Stimulated activated naive CD8-positive, alpha-beta T cell treated with anti-CD3 and anti-CD28 coated beads, Interleukin-15, Interleukin-2, amounts not matched to agents 100 ng/mL and 50 ng/mL, for 24 hours (primary cell): ENCODE results near the gene GJC3.
"Not testable (repeated sequence)": the region's sequence is repeated elsewhere in the genome, so short reads cannot be mapped to it uniquely, and the experiment has no call there.

ENCODE experiments used
- H3K27ac Mint-ChIP-seq: one replicate; pipeline ENCODE4 v1.8.0; 2021; ENCODE audit warnings: mild to moderate bottlenecking, mixed read lengths
- H3K27me3 Mint-ChIP-seq: one replicate; pipeline ENCODE4 v1.8.0; 2021; ENCODE audit warnings: mixed read lengths
- H3K36me3 Mint-ChIP-seq: one replicate; pipeline ENCODE4 v1.8.0; 2021; ENCODE audit warnings: low read depth, mixed read lengths
- H3K4me1 Mint-ChIP-seq: one replicate; pipeline ENCODE4 v1.8.0; 2021; ENCODE audit warnings: low read depth, mixed read lengths
- H3K4me3 Mint-ChIP-seq: one replicate; pipeline ENCODE4 v1.8.0; 2021; ENCODE audit warnings: mild to moderate bottlenecking, mixed read lengths
- H3K9me3 Mint-ChIP-seq: one replicate; pipeline ENCODE4 v1.8.0; 2021; ENCODE audit warnings: mixed read lengths

Gene GJC3

DNA sequence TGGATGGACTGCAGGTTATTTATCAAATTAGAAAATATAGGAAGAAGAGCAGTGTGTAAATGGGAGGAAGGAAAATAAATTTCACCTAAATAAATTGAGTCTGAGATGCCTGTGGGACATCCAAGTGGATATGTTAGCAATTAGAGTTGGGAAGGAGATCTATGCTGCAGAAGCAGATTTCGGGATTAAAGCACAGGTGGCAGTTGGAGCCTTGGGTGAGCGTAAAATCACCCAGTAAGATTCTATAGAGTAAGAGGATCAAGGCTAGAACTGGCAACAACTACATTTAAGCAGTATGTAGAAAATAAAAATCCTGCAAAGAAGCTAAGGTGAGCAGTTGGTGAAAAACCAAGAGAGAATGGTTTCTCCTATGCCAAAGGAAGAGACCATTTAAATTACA, 18.4 kb downstream of the GJC3 start:
- Mint-ChIP-seq H3K27ac (peak overlapping the region; percentile 18), H3K4me3 (no peak overlapping the region), H3K27me3 (no peaks in the 10 kb centered on the region), H3K36me3 (peaks cover 70% of the 10 kb centered on the region), H3K9me3 (no peaks in the 10 kb centered on the region), H3K4me1 (peaks cover 35% of the 10 kb centered on the region)

DNA sequence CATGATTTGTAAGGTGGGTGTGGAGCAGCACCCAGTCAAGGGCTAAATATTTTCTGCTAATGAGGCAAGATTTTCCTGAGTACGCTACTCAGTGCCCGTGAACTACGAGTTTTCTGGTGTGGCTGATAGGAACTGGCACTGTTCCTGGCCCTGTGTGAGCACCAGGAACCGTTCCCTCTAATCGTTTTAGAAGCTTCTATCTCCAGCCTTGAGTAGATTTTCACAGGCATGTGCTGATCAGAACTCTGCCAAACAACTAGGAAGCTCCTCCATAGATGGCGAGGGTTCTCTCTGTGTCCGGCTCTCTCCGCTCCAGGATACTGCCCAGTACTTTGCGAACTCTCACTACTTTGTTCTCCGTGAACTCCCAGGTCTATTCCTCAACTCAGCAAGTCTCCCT, 27.8 kb downstream of the GJC3 start:
- Mint-ChIP-seq H3K4me1 (peaks cover 7% of the 10 kb centered on the region), H3K27ac (no peak overlapping the region), H3K36me3 (peaks cover 82% of the 10 kb centered on the region), H3K4me3 (no peak overlapping the region), H3K27me3 (no peaks in the 10 kb centered on the region), H3K9me3 (no peaks in the 10 kb centered on the region)

- Mint-ChIP-seq H3K4me1 (peaks cover 7% of the 10 kb centered on the region), H3K9me3 (no peaks in the 10 kb centered on the region), H3K36me3 (peaks cover 67% of the 10 kb centered on the region), H3K4me3 (no peak overlapping the region), H3K27ac (no peak overlapping the region), H3K27me3 (no peaks in the 10 kb centered on the region)
These were observed 29.4 kb downstream of the GJC3 start for GRCh38 chr7:99899830-99900519.

DNA sequence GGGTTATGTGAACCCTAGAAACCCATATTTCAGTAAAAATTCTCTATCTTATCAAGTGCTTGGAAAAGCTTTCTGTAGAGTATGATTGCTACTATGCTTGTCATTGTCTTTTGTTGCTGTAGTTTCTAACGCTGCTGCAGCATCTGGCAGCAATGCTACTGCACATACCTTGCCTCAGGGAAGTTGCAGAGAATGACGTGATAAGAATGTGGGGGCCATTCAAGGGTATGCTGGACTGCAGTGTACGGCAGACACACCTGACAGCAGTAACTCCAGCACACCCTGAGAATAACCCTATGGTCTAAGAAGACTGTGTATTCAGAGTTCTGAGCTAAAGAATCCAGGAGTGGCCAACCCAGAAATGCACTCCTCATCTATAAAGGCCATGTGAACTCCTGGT, 30.6 kb downstream of the GJC3 start:
- no peak overlapping the region for H3K4me3 Mint-ChIP-seq
- peaks cover 58% of the 10 kb centered on the region for H3K36me3 Mint-ChIP-seq
- no peak overlapping the region for H3K27ac Mint-ChIP-seq
- H3K4me1 Mint-ChIP-seq = peaks cover 7% of the 10 kb centered on the region
- no peaks in the 10 kb centered on the region for H3K9me3 Mint-ChIP-seq
- H3K27me3 Mint-ChIP-seq = no peaks in the 10 kb centered on the region

DNA sequence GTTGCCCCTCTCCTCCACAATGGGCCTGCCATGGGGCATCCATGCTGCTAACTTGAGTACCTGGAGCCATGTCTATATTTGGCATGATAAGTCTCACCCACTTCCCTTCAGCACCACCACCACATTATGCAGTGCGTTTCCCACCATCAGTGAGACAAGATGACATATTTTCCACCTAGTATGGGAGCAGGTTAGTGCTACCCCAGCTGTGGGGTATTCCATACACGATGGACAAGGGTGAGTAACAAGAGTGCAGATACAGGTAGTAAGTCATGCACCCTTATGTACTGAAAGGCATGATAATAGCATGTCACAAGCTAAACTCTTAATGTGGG, 31.4 kb downstream of the GJC3 start:
- no peaks in the 10 kb centered on the region for H3K27me3 Mint-ChIP-seq
- H3K4me1 Mint-ChIP-seq = peaks cover 7% of the 10 kb centered on the region
- peaks cover 49% of the 10 kb centered on the region for H3K36me3 Mint-ChIP-seq
- H3K4me3 Mint-ChIP-seq = no peak overlapping the region
- no peak overlapping the region for H3K27ac Mint-ChIP-seq
- no peaks in the 10 kb centered on the region for H3K9me3 Mint-ChIP-seq

- Mint-ChIP-seq H3K27me3 (no peaks in the 10 kb centered on the region), H3K4me3 (no peak overlapping the region), H3K27ac (no peak overlapping the region), H3K9me3 (no peaks in the 10 kb centered on the region), H3K4me1 (peaks cover 7% of the 10 kb centered on the region), H3K36me3 (peaks cover 45% of the 10 kb centered on the region)
These were observed 31.9 kb downstream of the GJC3 start for GRCh38 chr7:99897322-99898022.

- H3K4me1 Mint-ChIP-seq = peaks cover 11% of the 10 kb centered on the region
- peaks cover 7% of the 10 kb centered on the region for H3K9me3 Mint-ChIP-seq
- H3K4me3 Mint-ChIP-seq = no peak overlapping the region
- no peaks in the 10 kb centered on the region for H3K27me3 Mint-ChIP-seq
- peaks cover 46% of the 10 kb centered on the region for H3K36me3 Mint-ChIP-seq
- H3K27ac Mint-ChIP-seq = no peak overlapping the region
These were observed 34.7 kb downstream of the GJC3 start for GRCh38 chr7:99894738-99895137.

GRCh38 chr7:99893280-99893679, 36.1 kb downstream of the GJC3 start:
- Mint-ChIP-seq H3K36me3 (peaks cover 42% of the 10 kb centered on the region), H3K27ac (no peak overlapping the region), H3K4me3 (no peak overlapping the region), H3K27me3 (no peaks in the 10 kb centered on the region), H3K9me3 (peaks cover 7% of the 10 kb centered on the region), H3K4me1 (peaks cover 12% of the 10 kb centered on the region)

- H3K9me3 Mint-ChIP-seq, H3K27ac Mint-ChIP-seq, H3K27me3 Mint-ChIP-seq, H3K4me1 Mint-ChIP-seq, H3K4me3 Mint-ChIP-seq: not testable (repeated sequence)
- H3K36me3 Mint-ChIP-seq = peaks cover 38% of the 10 kb centered on the region
These were observed 39.1 kb downstream of the GJC3 start for GRCh38 chr7:99890348-99890747.

- not testable (repeated sequence) for H3K9me3 Mint-ChIP-seq, H3K27me3 Mint-ChIP-seq, H3K4me3 Mint-ChIP-seq, H3K4me1 Mint-ChIP-seq, H3K27ac Mint-ChIP-seq
- peaks cover 39% of the 10 kb centered on the region for H3K36me3 Mint-ChIP-seq
These were observed 41.1 kb downstream of the GJC3 start for GRCh38 chr7:99888366-99888765.

DNA sequence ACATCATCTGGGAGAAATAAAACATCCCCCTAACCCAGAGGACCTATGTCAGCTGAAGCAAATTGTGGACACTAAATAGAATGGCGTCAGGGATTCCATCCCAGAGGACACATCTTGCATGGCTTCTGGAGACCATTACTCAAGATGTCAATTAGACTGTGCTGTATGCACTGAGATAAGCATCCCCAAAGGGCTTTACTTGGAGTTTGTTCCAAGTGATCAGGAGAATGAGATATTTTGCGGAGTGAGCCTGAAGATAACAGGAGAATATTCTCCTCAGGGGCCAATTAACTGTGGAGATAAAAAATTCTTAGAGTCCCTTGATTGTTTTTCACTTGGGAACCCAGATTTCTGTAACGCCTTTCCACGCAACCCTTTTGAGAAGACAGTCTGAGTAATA, 48.0 kb downstream of the GJC3 start:
- Mint-ChIP-seq H3K4me1 (no peaks in the 10 kb centered on the region), H3K9me3 (no peaks in the 10 kb centered on the region), H3K36me3 (peaks cover 5% of the 10 kb centered on the region), H3K27ac (no peak overlapping the region), H3K4me3 (no peak overlapping the region), H3K27me3 (no peaks in the 10 kb centered on the region)

- no peaks in the 10 kb centered on the region for H3K4me1 Mint-ChIP-seq
- no peak within 1 kb of the TSS for H3K4me3 Mint-ChIP-seq
- H3K36me3 Mint-ChIP-seq = peaks cover 6% of the 10 kb centered on the region
- no peak within 1 kb of the TSS for H3K27ac Mint-ChIP-seq
- no peaks in the 10 kb centered on the region for H3K9me3 Mint-ChIP-seq
- H3K27me3 Mint-ChIP-seq = no peaks in the 10 kb centered on the region
These were observed 52.5 kb downstream of the GJC3 start, which contains the start of gene OR2AE1 for GRCh38 chr7:99876933-99877332. TSS of gene OR2AE1 (minus strand) at chr7:99877033. CDS start at chr7:99877033, 0 bp downstream.

DNA sequence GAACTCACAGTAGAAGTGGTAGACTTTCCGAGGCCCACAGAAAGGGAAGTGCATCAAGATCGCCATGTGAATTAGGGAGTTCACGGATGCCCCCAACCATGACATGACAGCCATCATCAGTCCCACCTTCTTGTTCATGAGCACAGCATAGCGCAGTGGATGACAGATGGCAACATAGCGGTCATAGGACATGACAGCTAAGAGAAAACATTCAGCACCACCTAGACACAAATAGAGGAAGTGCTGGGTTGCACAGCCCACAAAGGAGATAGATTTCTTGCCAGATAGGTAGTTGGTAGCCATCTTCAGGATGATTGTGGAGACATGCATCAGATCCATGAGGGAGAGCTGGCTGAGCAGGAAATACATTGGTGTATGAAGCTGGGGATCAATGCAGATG, 52.9 kb downstream of the GJC3 start:
- no peaks in the 10 kb centered on the region for H3K9me3 Mint-ChIP-seq
- no peak overlapping the region for H3K4me3 Mint-ChIP-seq
- no peak overlapping the region for H3K27ac Mint-ChIP-seq

More for the DNA sequence above, 52.9 kb downstream of the GJC3 start:
- Mint-ChIP-seq H3K36me3 (peaks cover 6% of the 10 kb centered on the region), H3K4me1 (no peaks in the 10 kb centered on the region), H3K27me3 (no peaks in the 10 kb centered on the region)
